Measurements from ENCODE around the gene LRRTM2.
"Not testable (repeated sequence)": the region's sequence is repeated elsewhere in the genome, so short reads cannot be mapped to it uniquely, and the experiment has no call there.

The LRRTM2 gene, protein sequence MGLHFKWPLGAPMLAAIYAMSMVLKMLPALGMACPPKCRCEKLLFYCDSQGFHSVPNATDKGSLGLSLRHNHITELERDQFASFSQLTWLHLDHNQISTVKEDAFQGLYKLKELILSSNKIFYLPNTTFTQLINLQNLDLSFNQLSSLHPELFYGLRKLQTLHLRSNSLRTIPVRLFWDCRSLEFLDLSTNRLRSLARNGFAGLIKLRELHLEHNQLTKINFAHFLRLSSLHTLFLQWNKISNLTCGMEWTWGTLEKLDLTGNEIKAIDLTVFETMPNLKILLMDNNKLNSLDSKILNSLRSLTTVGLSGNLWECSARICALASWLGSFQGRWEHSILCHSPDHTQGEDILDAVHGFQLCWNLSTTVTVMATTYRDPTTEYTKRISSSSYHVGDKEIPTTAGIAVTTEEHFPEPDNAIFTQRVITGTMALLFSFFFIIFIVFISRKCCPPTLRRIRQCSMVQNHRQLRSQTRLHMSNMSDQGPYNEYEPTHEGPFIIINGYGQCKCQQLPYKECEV

DNA sequence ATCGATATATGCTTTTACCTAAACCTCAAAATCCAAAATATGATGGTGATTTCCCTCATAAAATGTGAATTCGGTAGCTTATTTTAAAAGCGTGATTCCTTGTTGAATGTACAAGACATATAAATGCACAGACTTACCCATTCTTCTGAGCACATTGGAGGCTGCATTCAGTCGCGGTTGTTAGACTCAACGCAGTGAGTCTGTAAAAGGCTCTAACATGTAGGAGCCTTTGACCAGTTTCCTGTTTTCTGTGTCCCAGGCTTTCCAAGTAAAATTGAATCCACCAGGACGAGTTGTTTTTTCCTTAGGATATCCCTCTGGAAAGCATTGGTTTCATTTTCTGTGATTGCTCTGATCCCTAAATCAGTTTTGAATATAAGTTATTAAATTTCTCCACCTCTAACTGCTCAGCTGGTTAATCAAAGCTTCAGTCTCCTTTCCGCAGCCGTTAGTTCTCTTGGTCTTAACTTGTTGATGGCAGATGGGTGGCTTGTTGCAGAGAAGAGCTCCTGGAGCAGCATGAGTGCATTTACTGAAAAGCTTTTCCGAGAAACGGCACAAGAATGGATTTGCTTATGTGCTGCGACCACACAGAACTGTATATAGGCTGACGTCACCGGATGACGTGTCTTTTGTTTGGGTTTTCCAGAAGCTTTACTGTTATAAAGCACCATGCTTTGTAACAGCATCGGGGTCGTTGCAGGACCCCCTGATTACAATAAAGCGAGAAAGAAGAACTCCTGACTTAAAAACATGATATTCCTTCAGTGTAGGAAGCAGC lies at the start of gene LRRTM2:
Gene LRRTM2, minus strand, starts transcription at position 565 of the 781 bp plus-strand sequence. Its CDS starts 424 bp downstream, at position 141.
- no peak within 1 kb of the TSS for H3K4me3 ChIP-seq (ENCODE audit: low read depth, low read length)

DNA sequence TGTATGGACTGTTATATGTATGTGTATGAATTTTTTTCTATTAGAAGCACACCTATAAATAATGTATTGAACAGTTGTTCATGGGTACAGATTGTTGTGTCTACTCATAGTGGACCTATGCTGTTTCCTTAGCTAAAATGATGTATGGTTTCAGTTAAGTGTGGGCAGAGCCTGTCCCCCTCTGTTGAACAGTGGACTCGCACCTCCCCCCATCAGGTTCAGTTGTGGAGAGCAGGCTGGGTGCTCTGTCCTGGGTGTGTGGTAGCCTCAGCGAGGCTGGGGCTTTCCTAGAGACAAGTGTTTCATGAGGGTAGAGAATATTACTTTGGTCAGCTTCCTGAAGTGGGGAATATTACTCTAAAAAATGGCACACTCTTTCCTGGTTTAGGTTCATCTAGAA lies 47.4 kb upstream of the LRRTM2 start:
- no peak overlapping the region for H3K4me3 ChIP-seq (ENCODE audit: low read depth, low read length)

- not testable (repeated sequence) for H3K4me3 ChIP-seq (ENCODE audit: low read depth, low read length)
These were observed 46.2 kb upstream of the LRRTM2 start for GRCh38 chr5:138921362-138921761.

DNA sequence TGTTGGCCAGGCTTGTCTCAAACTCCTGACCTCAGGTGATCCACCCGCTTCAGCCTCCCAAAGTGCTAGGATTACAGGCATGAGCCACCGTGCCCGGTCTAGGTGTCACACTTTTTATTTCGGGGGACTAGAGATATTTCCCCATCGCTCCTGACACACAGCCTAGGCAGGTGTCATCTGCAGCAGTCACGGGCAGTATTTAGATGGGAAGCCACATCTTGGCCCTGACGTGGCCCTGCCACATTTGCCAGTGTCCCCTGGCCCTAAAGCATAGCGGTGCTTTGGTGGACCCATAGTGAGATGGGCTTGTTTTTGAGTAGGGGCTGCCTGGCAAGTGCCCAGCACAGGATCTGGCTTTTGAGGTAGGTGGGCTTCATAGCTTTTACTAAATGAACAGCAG lies 45.0 kb upstream of the LRRTM2 start:
- no peak overlapping the region for H3K4me3 ChIP-seq (ENCODE audit: low read depth, low read length)

- H3K4me3 ChIP-seq (ENCODE audit: low read depth, low read length) = no peak overlapping the region
These were observed 43.6 kb upstream of the LRRTM2 start for GRCh38 chr5:138918686-138919085.

DNA sequence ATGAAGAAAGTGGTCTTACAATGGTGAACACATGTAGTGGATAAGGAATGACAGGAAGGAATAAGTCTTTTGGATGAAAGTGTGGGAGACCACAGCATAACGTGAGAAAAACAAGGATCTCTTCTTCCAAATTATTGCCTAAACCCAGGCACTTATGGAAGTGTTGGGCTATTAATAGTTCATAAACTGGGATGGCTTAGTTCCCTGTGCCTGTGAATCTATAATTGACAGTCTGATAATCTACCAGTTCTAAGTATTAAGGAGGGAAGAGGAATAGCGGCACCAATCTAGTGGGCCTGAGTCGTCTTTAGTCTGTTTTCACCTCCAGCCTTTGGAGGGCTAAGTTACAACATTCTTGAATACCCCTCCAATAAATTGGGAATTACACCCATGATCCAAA lies 39.2 kb upstream of the LRRTM2 start:
- H3K4me3 ChIP-seq (ENCODE audit: low read depth, low read length) = no peak overlapping the region

DNA sequence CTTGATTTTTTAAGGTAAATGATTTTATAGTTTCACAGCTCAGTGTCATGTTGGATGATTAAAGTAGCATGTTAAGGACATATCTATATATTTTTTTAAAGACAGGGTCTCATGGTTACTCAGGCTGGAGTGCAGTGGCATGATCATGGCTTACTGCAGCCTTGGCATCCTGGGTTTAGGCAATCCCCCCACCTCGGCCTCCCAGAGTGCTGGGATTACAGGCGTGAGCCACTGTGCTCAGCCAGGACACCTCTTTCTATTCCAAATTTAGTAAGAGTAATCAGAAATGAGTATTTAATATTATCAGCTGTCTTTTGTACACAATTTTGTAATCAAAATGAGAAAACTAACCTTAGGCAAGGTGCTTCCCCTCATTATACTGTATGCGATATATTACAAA lies 38.6 kb upstream of the LRRTM2 start:
- H3K4me3 ChIP-seq (ENCODE audit: low read depth, low read length) = no peak overlapping the region

DNA sequence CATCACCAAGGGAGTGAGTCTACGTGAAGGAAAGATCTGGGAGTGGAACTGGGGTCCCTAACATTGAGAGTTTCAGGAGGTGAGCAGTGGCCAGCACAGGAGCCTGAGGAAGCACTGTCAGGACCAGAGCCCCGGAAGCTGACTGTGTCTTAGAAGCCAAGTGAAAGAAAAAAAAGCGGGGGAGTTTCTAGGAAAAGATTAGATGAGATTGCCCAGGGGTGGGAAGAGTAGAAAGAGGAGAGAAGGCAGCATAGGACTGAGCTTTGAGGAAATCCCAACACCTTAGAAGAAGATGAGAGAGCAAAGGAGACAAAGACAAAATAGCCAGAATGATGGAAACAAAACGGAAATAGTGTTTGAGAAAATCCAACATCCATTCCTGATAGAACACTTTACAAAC lies 37.0 kb upstream of the LRRTM2 start:
- H3K4me3 ChIP-seq (ENCODE audit: low read depth, low read length) = no peak overlapping the region

- no peak overlapping the region for H3K4me3 ChIP-seq (ENCODE audit: low read depth, low read length)
These were observed 36.3 kb upstream of the LRRTM2 start for GRCh38 chr5:138911441-138911840.

DNA sequence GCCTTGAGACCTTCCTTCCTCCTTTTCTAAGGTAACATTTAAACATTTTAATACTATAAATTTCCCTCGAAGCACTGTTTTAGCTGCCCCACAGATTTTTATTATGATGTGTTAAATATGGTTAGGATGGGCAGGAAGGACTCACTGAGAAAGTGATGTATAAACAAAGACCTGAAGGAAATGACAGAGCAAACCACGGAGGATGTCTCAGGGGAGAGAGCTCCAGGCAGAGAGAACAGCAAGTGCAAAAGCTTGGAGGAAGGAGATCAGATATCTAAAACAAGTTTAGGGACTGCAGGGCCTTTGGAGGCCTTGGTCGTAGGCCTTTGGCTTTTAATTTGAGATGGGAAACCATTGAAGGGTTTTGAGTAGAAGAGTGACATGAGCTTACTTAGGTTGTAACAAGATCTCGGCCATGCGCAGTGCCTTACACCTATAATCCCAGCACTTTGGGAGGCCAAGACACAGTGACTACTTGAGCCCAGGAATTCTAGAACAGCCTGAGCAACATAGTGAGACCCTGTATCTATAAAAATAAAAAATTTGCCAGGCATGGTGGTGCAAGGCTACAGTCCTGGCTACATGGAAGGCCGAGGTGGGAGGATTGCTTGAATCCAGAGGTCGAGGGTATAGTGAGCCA lies 35.5 kb upstream of the LRRTM2 start:
- no peak overlapping the region for H3K4me3 ChIP-seq (ENCODE audit: low read depth, low read length)

DNA sequence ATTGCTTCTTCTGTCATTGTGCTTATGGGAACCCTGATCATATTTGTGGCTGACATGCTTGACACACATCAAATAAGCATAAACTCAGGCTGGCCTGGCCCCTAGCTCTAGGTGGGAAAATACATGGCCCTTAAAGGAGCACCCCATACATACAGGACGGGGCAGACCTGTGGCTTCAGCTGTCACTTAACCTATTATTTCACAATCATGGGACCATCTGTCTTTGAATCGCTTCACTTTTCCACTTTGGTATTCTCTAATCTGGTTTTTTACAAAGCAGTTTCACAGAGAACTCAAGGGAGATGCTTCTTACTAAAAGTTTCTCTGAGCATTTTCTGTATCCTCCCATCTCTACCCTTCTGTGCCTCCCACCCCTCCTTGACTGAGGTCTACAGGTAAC lies 34.6 kb upstream of the LRRTM2 start:
- H3K4me3 ChIP-seq (ENCODE audit: low read depth, low read length) = no peak overlapping the region

DNA sequence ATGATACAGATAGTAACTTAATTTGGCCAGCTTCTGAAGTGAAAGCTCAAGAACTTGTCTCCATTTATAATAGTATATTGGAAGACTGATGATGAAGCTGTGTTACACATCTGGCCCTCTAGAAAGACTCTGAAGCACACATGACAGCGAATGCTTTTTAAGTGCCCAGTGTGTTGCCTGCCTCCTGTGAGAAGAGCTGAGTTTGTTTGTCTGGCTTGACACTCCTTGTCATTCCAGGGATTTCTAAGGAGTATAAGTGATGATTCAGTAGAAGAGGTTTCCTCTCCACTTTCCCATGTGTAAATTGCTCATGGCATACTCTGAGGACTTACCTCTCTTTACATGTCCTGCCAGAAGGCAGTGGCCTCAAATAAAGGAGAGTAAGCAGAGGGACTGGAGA lies 30.4 kb upstream of the LRRTM2 start:
- H3K4me3 ChIP-seq (ENCODE audit: low read depth, low read length) = no peak overlapping the region

DNA sequence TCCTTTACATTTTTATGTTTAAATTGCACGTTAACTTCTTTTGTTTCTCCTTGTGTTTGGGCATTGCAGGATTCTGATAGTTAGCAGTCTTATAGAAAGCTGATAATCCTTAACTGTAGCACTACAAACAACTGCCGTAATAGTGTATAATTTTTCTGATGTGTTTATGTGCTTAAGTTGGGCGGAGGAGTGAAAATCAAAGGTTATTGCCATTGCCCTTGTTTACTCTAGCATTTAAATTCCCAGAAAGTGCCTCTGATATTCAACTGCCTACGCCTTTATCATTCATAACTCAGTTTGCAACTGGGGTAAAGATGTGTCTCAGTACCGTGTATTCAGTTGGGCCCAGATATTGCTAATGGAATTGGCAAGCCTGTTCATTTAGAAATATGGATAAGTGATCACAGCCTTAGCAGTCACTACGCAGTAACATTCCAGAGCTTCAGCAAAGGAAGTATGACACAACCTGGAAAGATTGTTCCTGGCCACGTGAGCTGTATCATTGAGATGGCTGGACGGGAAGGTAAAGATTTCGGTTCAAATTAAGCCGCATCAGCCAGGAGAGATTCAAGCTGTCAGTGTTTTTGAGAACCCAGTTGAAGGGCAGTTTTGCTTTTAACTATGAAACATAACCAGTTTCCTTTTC lies 28.1 kb upstream of the LRRTM2 start:
- H3K4me3 ChIP-seq (ENCODE audit: low read depth, low read length) = no peak overlapping the region

GRCh38 chr5:138901716-138902115 lies 26.6 kb upstream of the LRRTM2 start:
- H3K4me3 ChIP-seq (ENCODE audit: low read depth, low read length) = no peak overlapping the region

DNA sequence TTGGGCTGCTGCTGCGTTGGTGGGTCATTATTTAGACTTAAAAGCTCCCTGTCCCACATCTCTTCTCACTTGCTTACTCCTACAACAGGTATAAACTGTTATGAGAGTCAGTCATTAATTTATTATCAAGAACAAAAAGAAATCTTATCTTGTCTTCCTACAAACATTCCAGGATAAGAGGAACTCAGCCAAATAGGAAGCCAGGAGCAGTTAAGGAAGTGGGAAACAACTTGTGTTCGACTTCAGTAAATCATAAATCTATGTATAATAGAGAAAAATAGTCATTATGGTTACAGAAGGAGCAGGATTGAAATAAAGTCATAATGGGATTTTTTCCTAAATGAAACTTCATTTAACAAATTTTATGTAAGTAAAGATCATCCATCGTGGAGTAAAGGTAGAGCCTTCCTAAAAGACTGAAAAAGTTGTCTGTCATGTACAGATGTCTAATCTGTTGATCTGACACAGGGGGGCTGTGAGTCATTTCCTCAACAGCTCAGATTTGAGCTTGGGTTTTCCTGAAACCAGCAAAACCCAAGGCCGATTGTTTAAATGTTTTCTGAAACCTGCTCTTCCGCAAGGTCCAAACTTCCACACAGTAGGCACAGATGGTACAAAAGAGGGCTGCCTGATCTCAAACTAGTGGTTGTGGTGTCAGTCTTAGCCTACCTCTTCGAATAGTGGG lies 25.3 kb upstream of the LRRTM2 start:
- H3K4me3 ChIP-seq (ENCODE audit: low read depth, low read length) = no peak overlapping the region

GRCh38 chr5:138898742-138899141 lies 23.6 kb upstream of the LRRTM2 start:
- no peak overlapping the region for H3K4me3 ChIP-seq (ENCODE audit: low read depth, low read length)

- H3K4me3 ChIP-seq (ENCODE audit: low read depth, low read length) = no peak overlapping the region
These were observed 23.2 kb upstream of the LRRTM2 start for GRCh38 chr5:138898299-138898698.

- H3K4me3 ChIP-seq (ENCODE audit: low read depth, low read length) = no peak overlapping the region
These were observed 20.8 kb upstream of the LRRTM2 start for GRCh38 chr5:138895918-138896317.

GRCh38 chr5:138890644-138891043 lies 15.5 kb upstream of the LRRTM2 start:
- H3K4me3 ChIP-seq (ENCODE audit: low read depth, low read length) = no peak overlapping the region

- H3K4me3 ChIP-seq (ENCODE audit: low read depth, low read length) = no peak overlapping the region
These were observed 14.9 kb upstream of the LRRTM2 start for GRCh38 chr5:138889994-138890393.

All from iPS-11a (cell line).